Muscle of arm (tissue), 12 donors: ENCODE results near the gene RC3H2. TPM values are rescaled to one million over a fixed set of nuclear protein-coding genes. Genes with fewer than 3 reads are reported as not detected.
"Not testable (repeated sequence)": the region's sequence is repeated elsewhere in the genome, so short reads cannot be mapped to it uniquely, and the experiment has no call there.

ENCODE experiments used
- DNase-seq: peaks from one replicate; pipeline ENCODE4 v3.0.0-alpha.2; 2013
- polyA plus RNA-seq, 12 donors: library from polyadenylated mRNA; unstranded; fragments of 120-200 nt; gene quantifications; one replicate each; pipeline ENCODE4 v1.2.1, GENCODE V29; 2013; ENCODE audit not compliant: insufficient read length in 12 of 12

The RC3H2 gene
- polyA plus RNA-seq, 12 donors = 30.4 to 42.4 (median 32.0) TPM; not detected in 1

DNA sequence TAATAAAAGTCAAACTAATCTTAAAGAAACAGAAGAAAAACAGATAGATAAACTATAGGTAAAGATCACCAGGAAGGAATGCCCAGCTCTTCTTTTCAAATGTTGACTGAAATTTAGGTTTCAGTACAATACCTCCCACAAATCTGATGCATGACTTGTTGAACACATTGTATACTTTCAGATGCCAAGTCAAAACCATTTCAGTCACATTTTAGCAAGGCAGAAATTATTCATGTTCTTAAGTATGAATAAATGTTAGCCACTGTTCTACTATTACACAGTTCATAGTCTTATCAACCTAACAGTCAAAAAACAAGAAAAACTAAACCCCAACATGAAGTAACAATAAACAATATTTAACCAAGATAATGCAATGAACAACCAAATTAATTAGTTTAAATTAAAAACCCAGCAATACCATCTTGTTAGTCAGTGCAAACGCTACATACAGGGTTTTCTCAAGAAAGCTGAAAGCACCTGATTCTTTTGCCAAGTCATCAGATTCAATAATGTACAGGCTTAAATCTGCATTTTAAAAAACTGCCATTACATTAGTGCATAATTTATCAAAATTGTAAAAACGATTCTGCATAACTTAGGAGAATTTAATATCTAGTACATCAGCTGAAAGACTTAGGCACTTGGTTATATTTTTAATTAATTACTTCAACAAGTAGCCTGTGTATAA is 56.8 kb downstream of the RC3H2 start:
- DNase-seq = no peak

DNA sequence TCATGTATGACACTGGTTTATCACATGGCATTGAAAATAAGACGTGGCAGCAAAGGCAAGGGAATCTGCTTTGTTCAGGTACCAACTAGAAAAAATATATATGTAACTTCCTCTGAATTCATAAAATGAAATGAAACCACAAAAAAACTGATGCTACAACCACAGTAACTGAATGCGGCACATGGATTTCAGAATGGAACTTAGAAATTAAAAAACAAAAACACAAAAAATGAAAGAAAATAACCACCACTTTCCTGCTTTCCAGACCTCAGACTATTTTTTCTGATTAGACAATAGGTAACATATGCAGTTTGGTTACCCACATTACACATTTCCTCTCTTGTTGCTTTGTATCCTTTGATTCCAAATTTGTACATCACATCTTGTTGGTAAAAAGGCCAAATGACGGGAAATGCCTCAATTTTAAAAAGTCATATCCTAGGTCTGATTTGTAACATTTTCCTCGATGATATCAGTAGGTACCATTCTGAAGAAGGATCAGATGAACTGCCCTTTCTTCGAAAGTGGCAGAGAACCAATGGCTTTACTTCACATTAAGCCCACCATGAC is 58.7 kb downstream of the RC3H2 start:
- DNase-seq = no peak

DNA sequence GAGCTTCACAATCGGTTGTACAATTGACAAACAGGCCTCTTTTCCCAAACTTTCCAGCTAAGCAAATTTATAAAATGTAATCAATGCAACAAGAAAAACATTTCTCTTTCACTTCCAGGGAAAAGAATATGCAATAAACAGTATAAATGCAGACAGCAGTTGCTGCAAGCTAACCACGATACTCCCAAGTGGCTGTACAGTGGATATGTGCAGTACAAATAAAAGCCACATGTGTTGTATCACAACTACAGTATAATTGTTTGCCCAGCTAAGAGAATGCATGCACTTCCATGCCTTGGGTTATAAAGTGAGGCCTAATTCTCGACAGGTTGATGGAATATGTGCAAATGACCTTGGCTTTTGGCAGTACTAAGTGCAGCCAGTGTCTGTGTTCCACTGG is 60.0 kb downstream of the RC3H2 start:
- DNase-seq = no peak

DNA sequence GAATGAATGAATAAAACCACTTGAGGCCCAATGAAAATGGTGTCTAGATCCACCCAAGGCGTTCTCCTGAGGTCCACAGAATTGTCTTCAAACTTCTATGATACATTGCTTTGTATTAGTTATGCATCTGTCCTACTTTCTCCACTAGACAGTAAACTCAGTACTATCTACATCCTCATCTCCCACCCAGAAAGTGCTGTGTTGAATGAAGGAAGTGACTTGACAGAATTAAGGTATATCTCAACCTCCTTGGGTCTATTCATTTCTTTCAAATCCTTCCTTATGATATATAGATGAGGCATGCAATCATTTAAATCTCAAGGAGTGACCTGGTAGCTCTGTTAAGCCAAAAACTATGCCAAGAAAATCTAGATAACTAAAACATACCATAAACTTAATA is 61.0 kb downstream of the RC3H2 start:
- DNase-seq = no peak

DNA sequence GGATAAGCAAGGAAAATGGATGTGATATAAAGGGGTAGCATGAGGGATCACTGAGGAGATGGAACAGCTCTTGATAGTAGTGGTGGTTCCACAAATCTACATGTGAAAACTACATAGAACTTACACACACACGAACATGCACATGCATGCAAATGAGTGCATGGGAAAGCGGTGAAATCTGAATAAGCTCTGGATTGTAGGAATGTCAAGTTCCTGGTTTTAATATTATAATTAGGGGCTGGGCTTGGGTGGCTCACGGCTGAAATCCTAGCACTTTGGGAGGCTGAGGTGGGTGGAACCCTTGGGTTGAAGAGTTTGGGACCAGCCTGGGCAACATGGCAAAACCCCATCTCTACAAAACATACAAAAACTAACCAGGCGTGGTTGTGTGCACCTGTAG is 63.7 kb downstream of the RC3H2 start:
- DNase-seq = no peak

DNA sequence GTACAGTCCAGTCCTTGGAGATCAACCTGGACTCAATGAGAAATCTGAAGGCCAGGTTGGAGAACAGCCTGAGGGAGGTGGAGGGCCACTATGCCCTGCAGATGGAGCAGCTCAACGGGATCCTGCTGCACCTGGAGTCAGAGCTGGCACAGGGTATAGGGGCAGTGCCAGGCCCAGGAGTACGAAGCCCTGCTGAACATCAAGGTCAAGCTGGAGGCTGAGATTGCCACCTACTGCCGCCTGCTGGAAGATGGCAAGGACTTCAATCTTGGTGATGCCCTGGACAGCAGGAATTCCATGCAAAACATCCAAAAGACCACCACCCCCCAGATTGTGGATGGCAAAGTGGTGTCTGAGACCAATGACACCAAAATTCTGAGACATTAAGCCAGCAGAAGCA is 66.7 kb downstream of the RC3H2 start:
- not testable (repeated sequence) for DNase-seq

DNA sequence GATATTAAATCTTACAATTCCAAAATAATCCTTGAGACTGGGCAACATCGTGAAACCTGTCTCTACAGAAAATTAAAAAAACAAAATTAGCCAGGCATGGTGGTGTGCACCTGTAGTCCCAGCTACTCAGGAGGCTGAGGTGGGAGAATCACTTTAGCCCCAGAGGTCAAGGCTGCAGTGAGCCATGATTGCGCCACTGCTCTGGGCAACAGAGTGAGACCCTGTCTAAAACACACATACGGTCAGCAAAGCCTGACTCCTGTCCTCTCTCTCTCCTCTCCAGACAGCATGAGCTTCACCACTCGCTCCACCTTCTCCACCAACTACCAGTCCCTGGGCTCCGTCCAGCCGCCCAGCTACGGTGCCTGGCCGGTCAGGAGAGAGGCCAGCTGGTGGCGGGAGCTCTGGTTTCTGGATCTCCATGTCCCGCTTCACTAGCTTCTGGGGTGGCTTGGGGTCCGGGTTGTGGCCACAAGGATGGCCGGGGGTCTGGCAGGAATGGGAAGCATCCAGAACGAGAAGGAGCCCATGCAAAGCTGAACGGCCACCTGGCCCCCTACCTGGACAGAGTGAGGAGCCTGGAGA is 67.8 kb downstream of the RC3H2 start:
- no peak for DNase-seq

DNA sequence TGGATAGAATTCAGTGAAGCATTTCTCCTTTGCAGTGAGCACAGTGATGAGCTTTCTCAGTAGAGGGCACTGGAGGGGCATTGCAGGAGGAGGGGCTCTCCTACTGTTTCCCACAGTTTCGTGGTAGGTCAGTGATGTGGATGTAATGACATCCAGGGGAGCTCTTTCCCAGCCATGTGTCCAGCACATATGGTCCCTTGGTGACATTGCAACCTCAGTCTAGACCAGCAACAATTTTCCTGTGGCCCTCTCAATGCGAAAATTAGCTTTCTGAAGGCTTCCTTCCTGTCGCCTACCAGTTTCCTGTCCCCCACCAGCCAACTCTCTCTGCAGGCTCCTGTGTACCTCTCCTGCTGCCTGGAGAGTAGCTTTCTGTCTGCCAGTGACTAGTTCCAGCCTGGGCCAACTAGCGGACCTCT is 69.8 kb downstream of the RC3H2 start:
- DNase-seq = no peak

DNA sequence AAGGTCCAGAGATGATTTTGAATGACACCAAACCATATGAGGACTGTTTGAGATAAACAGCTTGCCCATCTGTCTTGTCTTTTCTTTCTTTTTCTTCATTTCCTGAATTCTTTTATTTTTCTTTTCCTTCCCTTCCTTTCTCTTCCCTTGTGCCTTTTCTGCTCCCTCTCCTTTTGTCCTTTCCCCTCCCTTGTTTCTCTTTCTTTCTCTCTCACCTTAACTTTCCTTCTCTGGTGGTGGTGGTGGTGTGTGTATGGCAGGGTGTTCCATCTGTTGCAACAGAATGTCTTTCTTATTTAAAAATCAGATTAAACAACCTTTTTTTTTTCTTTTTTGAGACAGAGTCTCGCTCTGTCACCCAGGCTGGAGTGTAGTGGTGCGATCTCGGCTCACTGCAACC is 73.0 kb downstream of the RC3H2 start:
- DNase-seq = no peak

DNA sequence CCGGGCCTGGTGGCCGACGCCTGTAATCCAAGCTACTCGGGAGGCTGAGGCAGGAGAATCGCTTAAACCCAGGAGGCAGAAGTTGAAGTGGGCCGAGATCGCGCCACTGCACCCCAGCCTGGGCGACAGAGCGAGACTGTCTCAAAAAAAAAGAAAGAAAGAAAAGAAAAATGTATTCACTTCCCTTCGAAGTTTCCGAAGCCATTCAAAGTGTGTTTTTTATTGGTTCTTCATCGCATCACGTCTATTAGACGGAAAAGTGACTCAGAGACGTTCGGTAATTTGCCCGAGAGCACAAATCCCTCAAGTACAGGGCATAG is 76.2 kb downstream of the RC3H2 start:
- DNase-seq = not testable (repeated sequence)

DNA sequence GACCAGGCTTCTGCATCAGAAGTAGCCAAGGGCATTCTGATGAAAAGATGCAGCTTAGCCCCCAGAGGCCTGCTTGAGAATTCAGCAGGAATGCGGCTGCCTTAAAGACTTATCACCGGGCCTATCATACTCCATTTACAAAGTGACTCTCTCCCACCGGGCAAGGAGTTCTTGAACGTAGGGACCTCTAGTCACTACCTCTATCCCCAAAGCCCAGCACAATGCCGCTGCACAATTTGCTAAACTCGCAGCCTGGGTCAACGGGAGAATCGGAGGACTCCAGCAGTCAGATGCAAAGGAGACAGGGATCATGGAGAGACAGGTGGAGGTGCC is 77.4 kb downstream of the RC3H2 start:
- no peak for DNase-seq

DNA sequence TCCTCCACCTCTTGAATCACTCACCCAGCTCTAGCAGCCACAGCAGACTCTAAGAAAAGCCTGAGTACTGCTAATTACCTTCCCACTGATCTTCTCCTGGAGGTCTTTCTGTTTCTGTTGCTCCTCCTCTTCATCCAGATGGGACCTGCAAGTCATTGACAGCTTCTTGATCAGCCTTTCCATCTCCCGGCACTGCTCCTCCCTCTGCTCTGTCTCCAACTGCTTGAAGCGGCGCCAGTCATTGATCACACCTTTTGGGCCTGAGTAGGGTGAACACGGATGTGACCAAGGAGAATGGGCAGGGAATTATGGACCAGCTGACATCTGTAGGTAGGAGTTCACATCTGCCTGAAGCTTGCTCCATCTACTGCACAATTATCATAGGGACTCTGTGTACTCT is 82.2 kb downstream of the RC3H2 start:
- no peak for DNase-seq

DNA sequence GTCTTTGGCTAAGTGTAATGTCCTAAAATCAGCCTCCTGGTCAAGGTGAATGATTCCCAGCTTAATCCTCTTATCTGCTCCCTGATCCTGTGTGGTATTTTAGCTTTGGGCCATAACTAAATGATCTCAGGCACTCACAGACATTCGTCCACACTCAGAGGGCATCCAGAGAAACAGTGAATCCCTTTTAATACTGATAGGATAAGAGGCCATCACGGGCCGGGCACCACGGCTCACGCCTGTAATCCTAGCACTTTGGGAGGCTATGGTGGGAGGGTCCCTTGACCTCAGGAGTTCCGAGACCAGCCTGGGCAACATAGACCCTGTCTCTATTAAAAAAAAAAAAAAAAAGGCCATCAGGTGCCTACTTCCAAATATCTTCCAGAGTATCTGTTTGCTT is 83.1 kb downstream of the RC3H2 start:
- DNase-seq = no peak

DNA sequence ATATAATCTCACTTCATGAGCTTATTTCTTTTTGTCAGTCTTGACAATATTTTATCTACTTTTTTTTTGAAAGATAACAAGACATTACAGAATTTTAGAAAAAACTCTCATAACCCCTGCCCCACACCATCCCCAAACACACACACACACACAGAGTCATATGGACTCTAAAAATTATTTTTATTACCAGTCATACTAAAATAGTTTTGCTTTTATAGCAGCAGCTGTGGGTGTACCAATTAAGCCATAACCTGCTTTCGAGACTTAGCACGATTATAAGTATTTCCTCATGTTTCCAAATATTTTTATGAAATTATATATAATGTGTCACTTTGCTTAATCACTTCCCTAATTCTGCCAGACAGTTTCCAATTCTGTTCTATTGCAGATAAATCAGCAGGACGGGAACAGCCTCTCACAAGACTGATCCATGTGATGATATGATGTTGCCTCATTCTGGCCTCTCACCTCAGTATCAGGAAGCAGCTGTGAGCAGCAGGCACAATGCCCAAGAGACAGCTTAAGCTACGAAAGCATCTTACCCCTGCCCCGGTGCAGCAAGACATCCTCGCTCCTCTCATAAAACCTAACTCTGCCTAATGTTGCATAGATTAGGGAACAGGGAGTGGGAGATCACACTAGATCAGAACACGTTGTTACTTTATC is 83.7 kb downstream of the RC3H2 start:
- no peak for DNase-seq

DNA sequence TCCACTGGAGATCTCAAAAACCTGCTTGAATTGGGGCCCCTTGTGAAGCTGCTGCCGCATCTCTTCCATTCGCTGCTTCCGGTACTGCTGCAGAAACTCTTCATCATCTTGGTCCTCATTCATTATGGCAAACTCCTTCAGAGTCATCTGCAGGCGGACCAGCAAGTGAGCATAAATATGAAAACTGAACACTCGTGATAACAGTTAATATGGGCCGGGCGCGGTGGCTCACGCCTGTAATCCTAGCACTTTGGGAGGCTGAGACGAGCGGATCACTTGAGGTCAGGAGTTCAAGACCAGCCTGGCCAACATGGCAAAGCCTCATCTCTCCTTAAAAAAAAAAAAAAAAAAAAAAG is 84.7 kb downstream of the RC3H2 start:
- no peak for DNase-seq

DNA sequence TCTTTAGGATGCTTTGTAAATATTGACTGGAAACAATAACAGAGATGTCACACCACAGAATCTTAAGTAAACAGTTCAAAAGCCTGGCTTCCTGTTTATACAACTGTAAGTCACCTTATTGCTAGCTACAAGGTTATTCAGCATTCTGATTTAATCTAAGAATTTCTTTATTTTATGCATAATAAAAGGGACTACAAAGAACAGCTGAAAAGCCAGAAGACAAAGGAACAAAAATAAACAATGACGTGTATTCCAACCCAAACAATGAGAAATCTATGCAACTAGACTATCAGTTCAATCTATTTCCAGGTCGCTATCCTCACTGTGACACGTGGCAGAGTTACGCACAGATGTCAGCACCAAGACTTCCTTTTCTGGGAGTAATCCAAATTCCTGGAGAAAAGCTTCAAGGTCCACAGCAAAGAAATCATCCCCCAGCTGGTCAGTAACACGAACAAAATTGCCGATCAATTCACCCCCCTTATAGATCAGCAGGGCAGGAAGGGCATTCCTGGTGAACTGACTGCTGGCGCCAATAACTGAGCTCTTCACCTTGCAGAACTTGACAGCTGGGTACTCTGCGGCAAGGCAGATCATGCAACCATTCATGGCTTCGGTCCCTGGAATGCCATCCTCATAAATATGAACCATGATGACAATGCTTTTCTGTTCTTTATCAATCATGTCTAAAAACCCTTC is 85.2 kb downstream of the RC3H2 start:
- DNase-seq = no peak

DNA sequence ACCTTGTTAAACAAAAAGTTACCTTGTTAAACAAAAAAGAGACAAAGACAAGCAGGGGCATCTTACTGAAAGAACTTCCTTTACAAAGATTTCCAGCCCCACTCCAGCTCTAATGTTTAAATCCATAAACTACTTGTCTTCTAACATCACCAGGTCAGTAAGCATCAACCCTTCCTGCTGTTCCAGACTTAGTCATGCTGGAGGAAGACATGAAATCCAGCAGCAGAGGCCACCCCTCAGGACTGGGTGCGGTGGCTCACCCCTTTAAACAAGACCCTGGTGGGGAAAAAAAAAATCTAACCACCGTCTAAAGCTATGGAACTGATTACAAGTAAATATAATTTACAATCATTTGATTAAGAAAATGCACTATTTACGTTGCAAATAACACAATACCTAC is 85.8 kb downstream of the RC3H2 start:
- no peak for DNase-seq

DNA sequence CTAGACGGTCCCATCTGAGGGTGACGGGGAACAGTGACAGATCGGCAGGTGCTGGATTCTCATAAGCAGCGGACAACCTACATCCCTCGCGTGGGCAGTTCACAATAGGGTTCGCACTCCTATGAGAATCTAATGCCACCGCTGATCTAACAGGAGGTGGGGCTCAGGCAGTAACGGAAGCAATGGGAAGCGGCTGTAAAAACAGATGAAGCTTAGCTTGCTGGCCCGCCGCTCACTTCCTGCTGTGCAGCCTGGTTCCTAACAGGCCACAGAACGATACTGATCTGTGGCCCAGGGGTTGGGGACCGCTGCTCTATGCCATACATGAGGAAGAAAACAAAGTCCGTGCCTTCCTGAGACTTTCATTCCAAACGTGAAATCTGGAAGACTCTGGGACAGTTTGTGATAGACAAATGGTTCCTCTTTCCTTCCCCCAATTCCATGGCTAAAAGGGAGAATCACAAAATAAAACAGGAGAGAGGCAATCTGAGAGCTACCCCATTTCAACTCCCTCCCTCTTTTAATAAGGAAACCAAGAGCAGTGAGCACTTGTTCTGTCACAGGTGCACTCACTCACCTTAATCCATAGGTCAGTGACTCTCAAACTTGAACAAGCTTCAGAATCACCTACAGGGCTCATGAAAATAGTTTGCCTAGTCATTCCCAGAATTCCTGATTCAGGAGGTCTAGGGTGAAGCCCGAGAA is 88.8 kb downstream of the RC3H2 start:
- no peak for DNase-seq

DNA sequence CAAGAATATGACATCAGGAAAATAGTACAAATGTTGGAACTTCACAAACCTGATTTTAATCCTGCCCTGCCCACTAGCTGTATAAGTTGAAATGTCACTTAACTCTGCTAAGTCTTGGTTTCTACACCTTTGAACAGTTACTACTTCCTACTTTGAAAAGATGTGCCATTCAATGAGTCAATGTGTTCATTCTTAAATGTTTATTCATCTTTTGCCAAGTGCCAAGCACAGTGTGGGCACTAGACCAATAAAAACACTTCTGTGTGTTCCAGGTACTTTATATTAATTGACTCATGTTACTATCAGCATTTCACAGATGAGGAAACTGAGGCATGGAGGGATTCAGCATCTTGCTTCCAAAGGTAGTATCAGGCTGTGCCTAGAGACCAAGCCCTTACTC is 89.6 kb downstream of the RC3H2 start:
- no peak for DNase-seq

DNA sequence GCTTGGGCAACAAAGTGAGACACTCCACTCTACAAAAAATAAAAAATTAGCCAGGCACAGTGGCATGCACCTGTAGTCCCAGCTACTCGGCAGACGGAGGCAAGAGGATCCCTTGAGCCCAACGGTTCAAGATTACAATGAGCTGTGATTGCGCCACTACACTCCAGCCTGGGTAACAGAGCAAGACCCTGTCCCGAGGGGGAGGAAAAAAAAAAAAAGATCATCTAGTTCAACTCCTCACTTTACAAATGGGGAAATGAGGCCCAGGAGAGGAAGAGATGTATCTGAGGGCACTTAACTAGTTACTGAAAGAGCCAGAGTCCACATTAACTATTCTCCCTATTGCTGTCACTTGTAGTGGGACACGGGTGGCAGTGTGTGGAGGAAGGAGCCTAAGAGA is 90.6 kb downstream of the RC3H2 start:
- no peak for DNase-seq

DNA sequence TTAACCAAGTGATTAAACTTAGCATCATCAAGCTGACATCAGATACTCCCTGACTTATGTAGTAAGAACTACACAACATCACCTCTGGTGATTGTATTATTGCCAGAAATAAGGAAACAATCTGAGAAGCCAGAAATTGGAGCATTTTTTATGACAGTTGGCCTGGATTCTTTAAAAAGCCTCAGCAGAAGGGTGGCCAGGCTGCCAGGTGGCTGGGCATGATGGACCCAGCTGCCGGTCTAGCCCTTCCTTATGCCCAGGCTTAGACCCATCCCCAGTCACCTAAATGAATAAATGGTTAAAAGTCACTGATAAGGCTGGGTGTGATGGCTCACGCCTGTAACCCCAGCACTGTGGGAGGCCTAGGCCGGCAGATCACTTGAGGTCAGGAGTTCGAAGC is 92.4 kb downstream of the RC3H2 start:
- DNase-seq = no peak

DNA sequence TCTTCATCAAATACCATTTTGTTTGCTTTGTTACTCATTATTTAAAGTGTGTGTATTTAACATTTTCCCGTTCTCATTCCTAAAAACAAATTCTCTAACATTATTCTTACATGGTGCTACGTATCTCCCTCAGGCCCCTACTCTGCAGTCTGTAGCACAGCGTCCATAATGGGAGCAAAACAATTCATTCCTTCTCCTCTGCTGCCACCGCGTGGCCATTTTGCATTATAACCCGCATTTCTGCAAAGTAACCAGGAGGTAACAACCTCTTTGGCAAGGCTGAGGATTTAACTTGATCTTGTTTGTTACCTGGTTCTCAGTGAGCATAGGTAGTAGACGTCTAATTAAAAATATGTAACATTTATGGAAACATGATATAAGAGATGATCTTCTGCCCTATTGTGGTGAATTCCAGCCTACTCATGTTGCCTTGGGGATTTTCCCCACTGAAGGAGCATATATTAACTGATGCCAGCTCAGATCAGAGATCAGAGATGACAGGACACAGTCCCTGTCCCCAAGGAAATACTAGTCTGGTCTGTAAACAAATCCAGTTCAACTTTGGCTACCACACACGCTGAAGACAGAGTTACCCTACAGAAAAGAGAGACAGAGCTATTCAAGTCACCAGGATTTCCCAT is 94.7 kb downstream of the RC3H2 start:
- DNase-seq = peak; percentile 78
